ENCODE measurements around the gene LZTR1. TPM values are rescaled to one million over a fixed set of nuclear protein-coding genes. Genes with fewer than 3 reads are reported as not detected.

The LZTR1 gene
- total and polyA plus RNA-seq, 10 of the 15 experiments (the other 5 are each of a cell fraction or from before 2014, with no cell fraction given): 0.82 to 50.3 (median 19.3) TPM

- no peaks in the 10 kb centered on the region for H4K20me1 ChIP-seq (ENCODE audit: control insufficient read depth, insufficient read depth)
- 5% methylated on average over 3 of the region's 3 CpGs for WGBS (ENCODE audit: insufficient coverage, insufficient replicate concordance, low lambda C conversion rate, missing lambda C conversion rate)
- H3K4me2 ChIP-seq (ENCODE audit: control insufficient read depth, insufficient read depth): no peak overlapping the region
- DNase-seq (ENCODE audit: low read depth, low spot score): no peak
- no peak overlapping the region for H3K27ac ChIP-seq (ENCODE audit: control insufficient read depth, insufficient read depth)
- no peak overlapping the region for H3K4me3 ChIP-seq
- intact Hi-C loops (cut with micrococcal nuclease; ENCODE audit: unreplicated experiment): no loop called here
- in situ Hi-C loops (cut with MboI): no loop called here
- FAIRE-seq: peak; percentile 75
- ChIA-PET RAD21 (ENCODE audit: unreplicated experiment) (interaction anchor here (0.6 kb wide), 1 partner anchor 32 kb away, joined by 3 read pairs; no protein-coding TSS in a partner anchor), POLR2A (no interaction called here), CTCF (no interaction called here), SMC1A (ENCODE audit: uncharacterized antibody, unreplicated experiment) (interaction anchor here (1.2 kb wide), 1 partner anchor 13 kb away, joined by 3 read pairs; no protein-coding TSS in a partner anchor)
- peaks cover 7% of the 10 kb centered on the region for H3K4me1 ChIP-seq (ENCODE audit: control insufficient read depth, insufficient read depth, low read length)
- no peaks in the 10 kb centered on the region; a peak in 1 of 4 replicates for H3K27me3 ChIP-seq (replicated peaks in 1 of 2; ENCODE audit: control insufficient read depth in 2 of 2, insufficient read depth in 2 of 2, low read length in 1 of 2)
- TF ChIP-seq GATAD2B (conservative IDR thresholded peaks at IDR 0.05; ENCODE audit: low read depth) (no peak), FOXM1 (IDR thresholded peaks at IDR 0.05; ENCODE audit: low read depth, low read length) (peak; percentile 44; the same call in 1 of the 2 replicates), MYB (IDR thresholded peaks at IDR 0.05; ENCODE audit: borderline replicate concordance, low read depth, low read length) (no peak), RUNX3 (IDR thresholded peaks at IDR 0.05; ENCODE audit: low read length) (peak; percentile 86), USF1 (IDR thresholded peaks at IDR 0.05; ENCODE audit: borderline replicate concordance, extremely low read length, insufficient read depth, low read depth, low read length) (no peak), JUNB (IDR thresholded peaks at IDR 0.05) (peak; percentile 58), NFIC (IDR thresholded peaks at IDR 0.05; ENCODE audit: low read depth, low read length) (peak; percentile 68; the same call in 1 of the 2 replicates), CBFB (IDR thresholded peaks at IDR 0.05; ENCODE audit: low read depth) (0 out of 2 replicates have a peak, but pooled peaks have one; percentile 44)
- no TSS peak for BruUV-seq (replicated peaks)
- no peak overlapping the region for H2AFZ ChIP-seq (ENCODE audit: control insufficient read depth, low read depth, low read length)
- peak; percentile 82 for ATAC-seq
- no peaks in the 10 kb centered on the region for H3K36me3 ChIP-seq (ENCODE audit: control insufficient read depth in 2 of 2, insufficient read depth in 2 of 2, low read length in 1 of 2)
- no peaks in the 10 kb centered on the region for H3K9me3 ChIP-seq (replicated peaks; ENCODE audit: control insufficient read depth, insufficient read depth, low read length)
- H3K79me2 ChIP-seq (ENCODE audit: control insufficient read depth, insufficient read depth, low read length): no peaks in the 10 kb centered on the region
- H3K9ac ChIP-seq (ENCODE audit: control insufficient read depth, insufficient read depth, low read length): no peak overlapping the region
These were observed 51.8 kb downstream of the LZTR1 start for GRCh38 chr22:21033895-21034294.
